Measurements from ENCODE around the gene STIM2. TPM values are rescaled to one million over a fixed set of nuclear protein-coding genes. Genes with fewer than 3 reads are reported as not detected.

STIM2 gene
- polyA plus RNA-seq, 3 donors, result 8.6 to 16.5 (median 8.8) TPM

DNA sequence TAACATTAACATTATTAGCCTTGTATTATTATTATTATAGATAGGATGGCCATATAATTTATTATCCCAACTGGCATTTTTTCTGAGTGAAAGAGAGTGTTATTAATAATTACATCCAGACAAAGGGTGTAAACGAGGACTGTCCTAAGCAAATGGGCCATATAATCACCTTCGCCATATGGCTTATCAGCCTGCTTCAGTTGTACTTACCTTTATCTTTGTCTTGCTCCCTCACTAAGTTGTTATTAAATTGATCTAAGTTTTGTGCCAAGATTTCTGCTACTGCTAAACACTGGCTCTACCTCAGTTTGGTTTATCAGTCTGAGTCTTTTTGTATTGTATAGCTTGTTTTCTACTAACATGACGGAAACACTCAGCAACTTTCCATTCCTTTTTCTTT is 76.9 kb downstream of the STIM2 start:
- Histone ChIP-seq H3K36me3 (replicated peaks in 1 of 2; ENCODE audit: control insufficient read depth in 1 of 2, insufficient read depth in 2 of 2, low read length in 2 of 2) (no peaks in the 10 kb centered on the region), H4K20me1 (ENCODE audit: insufficient read depth, low read length) (peaks cover 20% of the 10 kb centered on the region), H2AFZ (ENCODE audit: insufficient read depth, low read depth, low read length, poor library complexity, severe bottlenecking) (no peak overlapping the region), H3K9ac (ENCODE audit: insufficient read depth, low read length, poor library complexity, severe bottlenecking) (no peak overlapping the region), H3K4me3 (replicated peaks in 1 of 3; ENCODE audit: low read depth in 2 of 3, low read length in 3 of 3) (no peak overlapping the region), H3K27me3 (ENCODE audit: control insufficient read depth in 2 of 2, insufficient read depth in 2 of 2, low read length in 2 of 2) (no peaks in the 10 kb centered on the region), H3K27ac (ENCODE audit: low read depth in 1 of 2, low read length in 2 of 2) (no peak overlapping the region), H3K4me1 (ENCODE audit: control insufficient read depth in 1 of 2, insufficient read depth in 2 of 2, low read length in 2 of 2) (peaks cover 0 to 4% of the 10 kb centered on the region in 2 donors), H3K79me2 (ENCODE audit: insufficient read depth, low read length) (peaks cover 8% of the 10 kb centered on the region), H3K4me2 (replicated peaks; ENCODE audit: extremely low read depth, low read length, poor library complexity, severe bottlenecking) (no peak overlapping the region), H3K9me3 (replicated peaks in 1 of 2; ENCODE audit: control insufficient read depth in 1 of 2, insufficient read depth in 1 of 2, low read length in 2 of 2) (no peaks in the 10 kb centered on the region)
- DNase-seq, result no peak
- Mint-ChIP-seq H3K9me3 (no peaks in the 10 kb centered on the region), H3K27ac (no peak overlapping the region), H3K4me1 (peaks cover 14% of the 10 kb centered on the region), H3K27me3 (ENCODE audit: low read depth in 3 of 3) (no peaks in the 10 kb centered on the region), H3K4me3 (no peak overlapping the region), H3K36me3 (no peaks in the 10 kb centered on the region)
- WGBS (ENCODE audit: insufficient coverage), result no CpG with 5 or more reads among the region's 3 CpGs
- TF ChIP-seq, protein P1, sequence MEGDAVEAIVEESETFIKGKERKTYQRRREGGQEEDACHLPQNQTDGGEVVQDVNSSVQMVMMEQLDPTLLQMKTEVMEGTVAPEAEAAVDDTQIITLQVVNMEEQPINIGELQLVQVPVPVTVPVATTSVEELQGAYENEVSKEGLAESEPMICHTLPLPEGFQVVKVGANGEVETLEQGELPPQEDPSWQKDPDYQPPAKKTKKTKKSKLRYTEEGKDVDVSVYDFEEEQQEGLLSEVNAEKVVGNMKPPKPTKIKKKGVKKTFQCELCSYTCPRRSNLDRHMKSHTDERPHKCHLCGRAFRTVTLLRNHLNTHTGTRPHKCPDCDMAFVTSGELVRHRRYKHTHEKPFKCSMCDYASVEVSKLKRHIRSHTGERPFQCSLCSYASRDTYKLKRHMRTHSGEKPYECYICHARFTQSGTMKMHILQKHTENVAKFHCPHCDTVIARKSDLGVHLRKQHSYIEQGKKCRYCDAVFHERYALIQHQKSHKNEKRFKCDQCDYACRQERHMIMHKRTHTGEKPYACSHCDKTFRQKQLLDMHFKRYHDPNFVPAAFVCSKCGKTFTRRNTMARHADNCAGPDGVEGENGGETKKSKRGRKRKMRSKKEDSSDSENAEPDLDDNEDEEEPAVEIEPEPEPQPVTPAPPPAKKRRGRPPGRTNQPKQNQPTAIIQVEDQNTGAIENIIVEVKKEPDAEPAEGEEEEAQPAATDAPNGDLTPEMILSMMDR (IDR thresholded peaks at IDR 0.05), result no peak
- intact Hi-C loops (cut with micrococcal nuclease), result no loop called here

DNA sequence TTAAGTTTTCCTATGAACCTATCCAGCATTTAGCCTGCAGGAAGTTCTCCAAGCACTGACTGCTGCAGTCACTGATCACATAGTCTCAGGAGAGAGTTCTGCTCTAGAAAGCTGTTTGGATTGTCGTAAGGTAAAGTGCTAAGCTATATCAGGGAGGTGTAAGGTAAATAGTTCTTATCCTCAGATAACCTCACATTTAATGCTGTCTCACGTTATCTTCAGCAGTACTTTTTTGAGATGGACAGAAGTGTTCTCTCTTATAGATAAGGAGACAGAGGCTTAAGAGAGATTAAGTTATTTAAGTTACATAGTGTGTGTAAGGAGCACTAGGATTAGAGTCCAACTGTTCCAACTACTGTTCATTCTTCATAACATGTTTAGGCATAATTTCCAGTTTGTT is 77.9 kb downstream of the STIM2 start:
- WGBS (ENCODE audit: insufficient coverage), result no CpG with 5 or more reads among the region's 2 CpGs
- Mint-ChIP-seq H3K36me3 (peaks cover 0 to 3% of the 10 kb centered on the region in 2 donors), H3K9me3 (no peaks in the 10 kb centered on the region), H3K27ac (no peak overlapping the region), H3K27me3 (ENCODE audit: low read depth in 3 of 3) (no peaks in the 10 kb centered on the region), H3K4me3 (no peak overlapping the region), H3K4me1 (peaks cover 14% of the 10 kb centered on the region)
- no peaks in the 10 kb centered on the region for H3K9me3 ChIP-seq (replicated peaks in 1 of 2; ENCODE audit: control insufficient read depth in 1 of 2, insufficient read depth in 1 of 2, low read length in 2 of 2)
- peaks cover 6% of the 10 kb centered on the region for H3K79me2 ChIP-seq (ENCODE audit: insufficient read depth, low read length)
- peaks cover 20% of the 10 kb centered on the region for H4K20me1 ChIP-seq (ENCODE audit: insufficient read depth, low read length)
- H3K4me2 ChIP-seq (replicated peaks; ENCODE audit: extremely low read depth, low read length, poor library complexity, severe bottlenecking), result no peak overlapping the region
- H3K4me1 ChIP-seq (ENCODE audit: control insufficient read depth in 1 of 2, insufficient read depth in 2 of 2, low read length in 2 of 2), result peaks cover 0 to 4% of the 10 kb centered on the region in 2 donors
- intact Hi-C loops (cut with micrococcal nuclease), result no loop called here
- no peak for DNase-seq
- H3K4me3 ChIP-seq (replicated peaks in 1 of 3; ENCODE audit: low read depth in 2 of 3, low read length in 3 of 3), result no peak overlapping the region
- TF ChIP-seq, protein P1 (IDR thresholded peaks at IDR 0.05), result no peak
- no peaks in the 10 kb centered on the region for H3K27me3 ChIP-seq (ENCODE audit: control insufficient read depth in 2 of 2, insufficient read depth in 2 of 2, low read length in 2 of 2)
- no peaks in the 10 kb centered on the region for H3K36me3 ChIP-seq (replicated peaks in 1 of 2; ENCODE audit: control insufficient read depth in 1 of 2, insufficient read depth in 2 of 2, low read length in 2 of 2)
- H2AFZ ChIP-seq (ENCODE audit: insufficient read depth, low read depth, low read length, poor library complexity, severe bottlenecking), result no peak overlapping the region
- no peak overlapping the region for H3K9ac ChIP-seq (ENCODE audit: insufficient read depth, low read length, poor library complexity, severe bottlenecking)
- no peak overlapping the region for H3K27ac ChIP-seq (ENCODE audit: low read depth in 1 of 2, low read length in 2 of 2)
